Measurements from ENCODE around the gene FLNB.

The FLNB gene

DNA sequence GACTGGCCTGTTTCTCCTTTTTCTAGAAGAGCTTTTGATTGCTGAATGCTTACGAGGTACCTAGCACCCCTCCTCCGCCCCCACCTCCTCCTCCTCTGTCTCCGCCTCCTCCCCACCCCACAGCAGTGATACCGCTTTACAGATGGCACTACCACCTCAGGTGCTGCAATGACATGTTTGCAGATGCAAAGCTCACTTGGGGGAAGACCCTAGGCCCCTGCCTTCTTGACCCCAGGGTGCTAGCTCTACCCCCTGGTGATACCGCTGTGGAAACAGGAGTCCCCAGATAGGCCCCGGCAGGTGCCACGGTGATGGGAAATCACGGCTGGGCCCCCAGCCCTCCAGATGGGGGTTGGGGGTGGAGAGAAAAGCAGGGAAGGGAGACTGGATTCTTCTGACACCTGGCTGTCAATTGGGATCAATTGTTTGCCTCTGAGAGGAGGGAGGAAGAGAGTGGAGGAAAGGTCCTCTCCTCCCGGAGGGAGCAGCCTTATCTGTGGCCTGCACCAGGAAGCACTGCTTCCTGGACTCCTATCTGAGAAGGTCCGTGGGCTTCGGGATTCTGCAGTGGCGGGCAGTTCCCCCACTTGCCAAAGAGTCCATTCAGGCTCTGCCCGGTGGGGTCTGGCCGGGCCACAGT is 164.9 kb downstream of the FLNB start:
- DNase-seq = no peak

DNA sequence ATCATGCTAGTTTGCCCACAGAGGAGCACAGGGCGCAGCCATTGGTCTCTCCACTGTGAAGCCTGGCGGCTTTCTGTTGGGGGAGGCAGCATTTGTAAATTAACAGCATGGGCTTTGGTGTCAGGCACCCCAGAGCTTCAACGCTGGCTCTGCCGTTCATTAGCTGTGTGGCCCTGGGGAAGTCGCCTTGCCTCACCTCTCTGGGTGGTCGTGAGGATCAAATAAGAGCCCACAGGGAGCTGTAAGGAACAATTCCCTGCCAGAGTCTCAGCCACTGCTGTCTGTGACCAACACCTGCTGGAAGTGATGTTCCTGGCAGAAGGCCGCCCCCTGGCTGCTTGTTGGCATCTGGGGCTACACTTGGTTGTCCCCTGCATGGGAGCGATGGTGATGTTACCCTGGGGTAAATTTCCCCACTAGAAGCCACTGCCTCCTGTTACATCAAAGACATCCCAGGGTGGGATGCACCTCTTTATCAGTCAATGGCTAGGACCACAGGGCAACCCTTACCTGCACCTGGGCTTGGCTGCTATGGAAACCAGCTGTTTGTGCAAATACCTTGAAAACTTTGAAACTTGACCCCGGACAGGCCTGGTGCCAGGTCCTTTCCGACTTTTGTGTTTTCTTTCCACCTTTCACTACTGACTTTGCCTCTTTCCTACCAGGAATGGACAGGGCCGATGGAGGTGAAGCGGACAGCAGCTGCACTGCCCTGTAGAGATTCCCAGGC is 165.6 kb downstream of the FLNB start:
- no peak for DNase-seq

GRCh38 chr3:58175187-58175436 is 166.9 kb downstream of the FLNB start:
- no peak for DNase-seq

- DNase-seq = no peak
These were observed 167.4 kb downstream of the FLNB start for GRCh38 chr3:58175437-58176184.

GRCh38 chr3:58176185-58176530 is 167.9 kb downstream of the FLNB start:
- DNase-seq = no peak

GRCh38 chr3:58176827-58177489 is 168.7 kb downstream of the FLNB start:
- no peak for DNase-seq

DNA sequence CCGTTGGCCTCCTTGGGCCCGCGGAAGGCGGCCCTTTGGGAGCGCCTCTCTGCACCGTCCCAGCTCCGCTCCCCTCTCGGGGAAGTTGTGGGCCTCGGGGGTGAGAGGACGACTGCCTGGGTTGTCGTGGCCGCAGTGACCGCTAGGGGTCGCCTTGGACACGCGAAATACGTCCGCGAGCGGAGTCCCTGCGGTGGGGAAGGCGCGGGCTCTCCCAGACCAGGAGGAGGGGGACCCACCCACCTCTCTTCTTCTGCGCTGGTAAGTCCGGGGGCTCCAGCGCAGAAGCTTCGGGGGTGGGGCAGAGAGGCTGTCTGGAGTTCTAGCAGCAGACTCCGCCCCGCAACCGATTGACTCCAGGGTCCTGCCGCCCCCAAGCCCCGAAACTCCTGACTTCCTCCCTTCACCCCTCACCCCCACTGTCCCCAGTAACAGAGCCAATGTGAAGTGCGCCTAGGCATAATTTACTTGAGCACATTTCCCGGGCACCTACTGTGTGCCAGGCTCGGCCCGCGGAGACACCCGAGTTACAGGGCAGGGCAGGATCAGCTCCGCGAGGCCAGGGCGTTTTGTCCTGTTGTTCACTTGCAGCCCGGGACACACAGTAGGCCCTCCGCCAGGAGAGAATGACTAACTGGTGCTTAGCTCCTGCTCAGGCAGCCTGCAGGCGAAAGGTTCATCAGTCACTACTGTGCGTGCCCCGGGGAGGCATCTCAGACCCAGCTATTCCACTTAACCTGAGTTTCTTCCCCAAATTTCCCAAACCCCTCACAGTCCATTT is 169.7 kb downstream of the FLNB start:
- DNase-seq = peak; percentile 72

- DNase-seq = no peak
These were observed 170.5 kb downstream of the FLNB start for GRCh38 chr3:58178528-58179234.

GRCh38 chr3:58179235-58180098 is 171.2 kb downstream of the FLNB start:
- DNase-seq = no peak

DNA sequence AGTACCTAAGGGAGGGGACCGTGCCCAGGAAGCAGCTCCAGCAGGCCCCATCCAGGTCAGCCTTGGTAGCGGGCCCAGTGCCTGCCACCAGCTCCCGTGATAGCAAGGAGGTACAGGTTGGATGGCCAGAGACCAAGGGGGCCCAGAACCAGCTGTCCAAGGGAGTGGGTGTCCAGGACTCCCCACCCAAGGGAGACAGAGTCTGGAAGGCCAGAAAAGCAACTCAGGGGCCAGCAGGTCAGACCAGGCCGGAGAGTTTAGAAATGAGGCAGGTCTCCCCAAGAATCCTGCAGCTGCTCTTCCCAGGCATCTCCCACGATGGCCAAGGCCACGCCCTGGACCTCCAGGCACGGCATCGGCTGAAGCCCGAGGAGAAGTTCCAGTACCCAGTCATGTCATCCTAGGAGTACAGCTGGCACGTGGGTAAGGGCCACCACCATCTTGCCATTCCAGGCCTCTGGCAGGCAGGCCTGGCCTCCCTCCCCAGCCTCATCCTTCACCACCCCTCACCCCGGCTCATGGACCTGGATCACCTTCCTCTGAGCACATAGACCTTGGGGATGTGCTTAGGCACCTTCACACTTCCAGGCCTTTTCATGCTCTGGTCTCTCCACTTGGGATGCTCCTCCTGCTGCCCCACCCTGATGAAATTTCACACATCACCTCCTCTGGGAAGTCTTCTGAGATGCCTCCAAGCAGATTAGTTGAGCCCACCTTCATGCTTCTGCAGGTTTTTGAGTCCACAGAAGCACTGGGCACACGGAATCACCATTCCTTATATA is 172.1 kb downstream of the FLNB start:
- DNase-seq = no peak

DNA sequence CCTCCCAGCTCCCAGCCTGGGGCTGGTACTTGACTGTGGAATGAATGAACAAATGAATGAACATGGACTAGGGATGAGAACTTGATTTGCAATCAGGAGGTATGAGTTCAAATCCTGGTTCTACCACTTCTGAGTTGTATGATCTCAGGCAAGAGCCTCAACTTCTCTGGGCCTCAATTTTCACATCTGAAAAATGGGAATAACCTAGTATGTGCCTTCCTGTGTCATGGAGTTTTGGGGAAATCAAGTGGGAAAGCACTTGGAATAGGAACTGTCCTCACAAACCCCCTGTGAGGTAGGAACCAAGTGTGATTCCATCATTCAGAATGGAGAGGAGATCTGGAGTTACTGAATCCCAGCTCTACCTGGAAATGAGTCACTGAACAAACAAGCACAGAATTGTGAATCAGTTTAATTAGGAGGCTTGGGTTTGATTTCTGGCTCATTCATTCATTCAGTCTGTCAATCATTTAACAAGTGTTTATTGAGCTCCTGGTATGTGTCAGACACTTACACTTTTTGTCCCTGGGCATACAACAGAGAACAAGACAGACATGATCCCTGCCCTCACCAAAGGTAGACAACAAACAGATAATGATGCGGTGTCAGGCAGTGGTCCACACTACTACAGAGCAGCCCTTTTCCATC is 172.8 kb downstream of the FLNB start:
- no peak for DNase-seq

DNA sequence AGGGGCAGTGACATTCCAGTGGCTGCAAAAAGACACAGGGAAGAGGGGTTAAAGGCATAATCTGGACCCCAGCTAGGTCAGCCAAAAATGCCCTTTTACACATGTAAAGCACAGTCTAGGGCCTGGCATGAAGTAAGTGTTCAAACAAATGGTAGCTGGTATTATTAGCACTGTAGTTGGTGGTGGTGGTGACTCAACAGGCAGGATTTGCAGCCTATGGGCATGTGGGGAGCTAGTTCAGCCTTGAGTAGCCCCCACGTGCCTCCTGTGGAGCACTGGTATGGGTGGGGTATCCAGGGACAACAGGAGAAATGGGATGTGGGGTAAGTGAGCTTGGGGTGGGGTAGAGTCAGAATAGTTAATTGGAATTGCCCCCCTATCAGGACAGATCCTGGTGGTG is 175.0 kb downstream of the FLNB start:
- DNase-seq = no peak

DNA sequence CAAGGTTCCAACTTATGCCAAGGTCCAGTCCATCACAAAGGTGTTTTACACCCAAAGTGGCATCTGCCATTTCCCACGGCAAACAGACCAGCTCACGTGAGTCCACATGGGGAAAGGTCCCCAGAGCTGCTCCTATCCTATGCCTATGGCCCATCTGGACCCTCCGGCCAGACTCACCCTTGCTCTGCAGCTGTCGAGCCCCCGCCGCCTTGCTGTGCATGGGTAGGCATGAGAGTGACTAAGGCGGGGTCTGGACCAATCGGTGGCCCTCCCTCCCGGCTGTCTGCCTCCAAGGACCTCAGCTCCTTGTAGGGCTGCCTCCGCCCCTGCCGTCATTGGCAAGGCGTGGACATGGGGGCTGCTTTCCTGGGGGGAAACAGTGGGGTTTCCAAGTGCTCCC is 175.7 kb downstream of the FLNB start:
- DNase-seq = no peak

DNA sequence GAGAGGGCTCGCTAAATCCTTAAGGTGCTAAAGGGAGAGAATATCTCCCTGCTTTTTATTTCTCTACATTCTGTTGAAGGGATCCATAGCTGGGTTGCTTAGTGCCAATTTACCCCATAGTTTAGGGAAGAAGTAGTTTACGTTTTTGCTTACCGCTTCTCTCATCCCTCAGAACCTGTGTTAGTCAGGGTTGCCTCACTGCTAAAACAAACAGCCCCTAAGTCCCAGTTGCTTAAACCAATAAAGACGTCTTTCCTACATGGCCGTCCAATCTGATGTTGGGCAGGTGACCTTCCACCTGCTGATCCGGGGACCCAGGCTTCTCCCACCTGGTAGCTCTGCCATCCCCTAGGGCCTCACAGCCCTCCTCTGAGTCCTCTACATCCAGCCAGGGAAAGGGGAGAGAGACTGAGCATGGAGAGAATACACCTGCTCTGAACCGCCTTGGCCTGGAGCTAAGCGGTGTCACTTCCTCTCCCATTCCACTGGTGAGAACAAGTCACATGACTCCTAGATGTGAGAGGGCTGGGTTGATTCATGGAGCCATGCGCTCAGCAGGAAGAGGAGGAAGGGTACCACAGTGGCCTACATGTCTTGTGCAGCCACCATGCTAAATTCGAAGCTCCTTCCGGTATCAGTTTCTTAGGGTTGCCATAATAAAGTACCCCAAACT is 176.2 kb downstream of the FLNB start:
- DNase-seq = no peak

DNA sequence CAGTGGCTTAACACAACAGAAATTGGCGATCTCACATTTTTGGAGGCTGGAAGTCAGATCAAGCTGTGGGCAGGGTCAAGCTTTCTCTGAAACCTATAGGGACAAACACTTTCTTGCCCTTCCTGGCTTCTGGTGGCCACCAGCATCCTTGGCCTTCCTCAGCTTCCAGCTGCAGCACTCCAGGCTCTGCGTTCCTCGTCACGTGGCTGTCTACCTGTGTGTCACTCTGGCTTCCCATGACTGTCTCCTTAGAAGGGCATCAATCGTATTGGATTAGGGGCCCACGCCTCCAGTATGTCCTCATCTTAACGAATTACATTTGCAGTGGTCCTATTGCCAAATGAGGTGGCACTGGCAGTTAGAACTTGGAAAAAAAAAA is 176.7 kb downstream of the FLNB start:
- no peak for DNase-seq

GRCh38 chr3:58188173-58188564 is 179.9 kb downstream of the FLNB start:
- peak; percentile 71 for DNase-seq

- DNase-seq = no peak
These were observed 180.8 kb downstream of the FLNB start for GRCh38 chr3:58188921-58189451.

GRCh38 chr3:58189691-58190090 is 181.5 kb downstream of the FLNB start:
- no peak for DNase-seq

- no peak for DNase-seq
These were observed 182.1 kb downstream of the FLNB start for GRCh38 chr3:58190291-58190690.

All from T1000 (cell line).